Activated CD8-positive, alpha-beta memory T cell treated with anti-CD3 and anti-CD28 coated beads, Interleukin-2, amount 50 U/mL, for 4 hours (primary cell): ENCODE data around the gene CCDC137.

Experiments
- DNase-seq: peaks from one replicate; pipeline ENCODE4 v3.0.0-alpha.2; 2020

CCDC137 gene

GRCh38 chr17:81703747-81704654 is 37.5 kb downstream of the CCDC137 start:
- no peak for DNase-seq

- DNase-seq = no peak
Observed at GRCh38 chr17:81705518-81706231, 39.1 kb downstream of the CCDC137 start.

GRCh38 chr17:81706232-81706611 is 39.7 kb downstream of the CCDC137 start:
- DNase-seq = no peak

- DNase-seq = peak; percentile 16
Observed at GRCh38 chr17:81706757-81707624, 40.5 kb downstream of the CCDC137 start.

GRCh38 chr17:81707725-81708646 is 41.4 kb downstream of the CCDC137 start:
- peak; percentile 15 for DNase-seq

- DNase-seq = no peak
Observed at GRCh38 chr17:81708739-81709185, 42.2 kb downstream of the CCDC137 start.

GRCh38 chr17:81710514-81711308 is 44.2 kb downstream of the CCDC137 start:
- peak; percentile 17 for DNase-seq

GRCh38 chr17:81711814-81712467 is 45.4 kb downstream of the CCDC137 start, which contains the start of gene SLC25A10:
Gene SLC25A10 (plus strand): TSS chr17:81712284. CDS start chr17:81712427, 143 bp downstream.
- peak; percentile 80 for DNase-seq

GRCh38 chr17:81712468-81713003 is 46.0 kb downstream of the CCDC137 start:
- DNase-seq = no peak

- DNase-seq = no peak
Observed at GRCh38 chr17:81713004-81713555, 46.5 kb downstream of the CCDC137 start.

- no peak for DNase-seq
Observed at GRCh38 chr17:81713556-81714411, 47.2 kb downstream of the CCDC137 start.

- no peak for DNase-seq
Observed at GRCh38 chr17:81714412-81715106, 48.0 kb downstream of the CCDC137 start.

GRCh38 chr17:81715107-81715871 is 48.8 kb downstream of the CCDC137 start:
- no peak for DNase-seq

- no peak for DNase-seq
Observed at GRCh38 chr17:81715872-81716673, 49.5 kb downstream of the CCDC137 start.

- no peak for DNase-seq
Observed at GRCh38 chr17:81716674-81716996, 50.1 kb downstream of the CCDC137 start.

GRCh38 chr17:81717049-81717765 is 50.7 kb downstream of the CCDC137 start:
- no peak for DNase-seq
